ENCODE data around the gene COMMD6.
A peak's percentile ranks its signal among the peaks of the same experiment; 100 is the strongest.

COMMD6 gene

GRCh38 chr13:75537401-75538365 lies at the start of gene COMMD6:
COMMD6 (minus strand) TSS chr13:75537841; CDS start chr13:75537805, 36 bp downstream.
- H3K4me3 ChIP-seq (ENCODE audit: low read depth, low read length), result peak within 1 kb of the TSS; percentile 83
- peak; percentile 91 for DNase-seq (ENCODE audit: low read depth, low spot score)
- TF ChIP-seq, protein P1, sequence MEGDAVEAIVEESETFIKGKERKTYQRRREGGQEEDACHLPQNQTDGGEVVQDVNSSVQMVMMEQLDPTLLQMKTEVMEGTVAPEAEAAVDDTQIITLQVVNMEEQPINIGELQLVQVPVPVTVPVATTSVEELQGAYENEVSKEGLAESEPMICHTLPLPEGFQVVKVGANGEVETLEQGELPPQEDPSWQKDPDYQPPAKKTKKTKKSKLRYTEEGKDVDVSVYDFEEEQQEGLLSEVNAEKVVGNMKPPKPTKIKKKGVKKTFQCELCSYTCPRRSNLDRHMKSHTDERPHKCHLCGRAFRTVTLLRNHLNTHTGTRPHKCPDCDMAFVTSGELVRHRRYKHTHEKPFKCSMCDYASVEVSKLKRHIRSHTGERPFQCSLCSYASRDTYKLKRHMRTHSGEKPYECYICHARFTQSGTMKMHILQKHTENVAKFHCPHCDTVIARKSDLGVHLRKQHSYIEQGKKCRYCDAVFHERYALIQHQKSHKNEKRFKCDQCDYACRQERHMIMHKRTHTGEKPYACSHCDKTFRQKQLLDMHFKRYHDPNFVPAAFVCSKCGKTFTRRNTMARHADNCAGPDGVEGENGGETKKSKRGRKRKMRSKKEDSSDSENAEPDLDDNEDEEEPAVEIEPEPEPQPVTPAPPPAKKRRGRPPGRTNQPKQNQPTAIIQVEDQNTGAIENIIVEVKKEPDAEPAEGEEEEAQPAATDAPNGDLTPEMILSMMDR (IDR thresholded peaks at IDR 0.05; ENCODE audit: low read depth, low read length), result peak; percentile 25
- in situ Hi-C loops (cut with HindIII; ENCODE audit: low sequenced_read_pairs), result no loop called here

- in situ Hi-C loops (cut with HindIII; ENCODE audit: low sequenced_read_pairs), result no loop called here
- no peak for DNase-seq (ENCODE audit: low read depth, low spot score)
- no peak overlapping the region for H3K4me3 ChIP-seq (ENCODE audit: low read depth, low read length)
- TF ChIP-seq, protein P1 (IDR thresholded peaks at IDR 0.05; ENCODE audit: low read depth, low read length), result no peak
Observed at GRCh38 chr13:75585153-75585552, 47.5 kb upstream of the COMMD6 start.

GRCh38 chr13:75583091-75583490 lies 45.5 kb upstream of the COMMD6 start:
- in situ Hi-C loops (cut with HindIII; ENCODE audit: low sequenced_read_pairs), result no loop called here
- no peak for DNase-seq (ENCODE audit: low read depth, low spot score)
- TF ChIP-seq, protein P1 (IDR thresholded peaks at IDR 0.05; ENCODE audit: low read depth, low read length), result no peak
- no peak overlapping the region for H3K4me3 ChIP-seq (ENCODE audit: low read depth, low read length)

- in situ Hi-C loops (cut with HindIII; ENCODE audit: low sequenced_read_pairs), result no loop called here
- no peak for DNase-seq (ENCODE audit: low read depth, low spot score)
- TF ChIP-seq, protein P1 (IDR thresholded peaks at IDR 0.05; ENCODE audit: low read depth, low read length), result no peak
- no peak overlapping the region for H3K4me3 ChIP-seq (ENCODE audit: low read depth, low read length)
Observed at GRCh38 chr13:75581874-75582640, 44.4 kb upstream of the COMMD6 start.

GRCh38 chr13:75579529-75579928 lies 41.9 kb upstream of the COMMD6 start:
- TF ChIP-seq, protein P1 (IDR thresholded peaks at IDR 0.05; ENCODE audit: low read depth, low read length), result no peak
- in situ Hi-C loops (cut with HindIII; ENCODE audit: low sequenced_read_pairs), result no loop called here
- no peak overlapping the region for H3K4me3 ChIP-seq (ENCODE audit: low read depth, low read length)
- no peak for DNase-seq (ENCODE audit: low read depth, low spot score)

- no peak overlapping the region for H3K4me3 ChIP-seq (ENCODE audit: low read depth, low read length)
- no peak for DNase-seq (ENCODE audit: low read depth, low spot score)
- TF ChIP-seq, protein P1 (IDR thresholded peaks at IDR 0.05; ENCODE audit: low read depth, low read length), result no peak
- in situ Hi-C loops (cut with HindIII; ENCODE audit: low sequenced_read_pairs), result no loop called here
Observed at GRCh38 chr13:75569576-75569975, 31.9 kb upstream of the COMMD6 start.
